HEK293T (cell line): ENCODE data around the gene MAIP1.

ENCODE experiments used
- ARNT ChIP-seq: fragments of 450-650 bp; IDR thresholded peaks from 2 replicates; pipeline ENCODE4 v1.6.1; 2017; ENCODE audit warnings: mild to moderate bottlenecking
- BHLHE40 ChIP-seq: fragments of 450-650 bp; IDR thresholded peaks from 2 replicates; pipeline ENCODE4 v1.6.1; 2016; ENCODE audit warnings: mild to moderate bottlenecking, moderate library complexity, borderline replicate concordance
- CTBP1 ChIP-seq: fragments of 450-650 bp; IDR thresholded peaks from 2 replicates; pipeline ENCODE4 v1.6.1; 2016; ENCODE audit warnings: borderline replicate concordance
- FOXA1 ChIP-seq: fragments of 450-650 bp; IDR thresholded peaks from 2 replicates; pipeline ENCODE4 v1.6.1; 2016; ENCODE audit warnings: mild to moderate bottlenecking
- FOXM1 ChIP-seq: fragments of 450-650 bp; IDR thresholded peaks from 2 replicates; pipeline ENCODE4 v1.6.1; 2017; ENCODE audit warnings: mild to moderate bottlenecking, borderline replicate concordance
- HDGF ChIP-seq: fragments of 450-650 bp; IDR thresholded peaks from 2 replicates; pipeline ENCODE4 v1.6.1; 2017; ENCODE audit warnings: antibody characterized with exemption, borderline replicate concordance
- SP1 ChIP-seq: fragments of 450-650 bp; IDR thresholded peaks from 2 replicates; pipeline ENCODE4 v1.6.1; 2017
- SUZ12 ChIP-seq: fragments of 450-650 bp; IDR thresholded peaks from 2 replicates; pipeline ENCODE4 v1.6.1; 2016; ENCODE audit warnings: mild to moderate bottlenecking

DNA sequence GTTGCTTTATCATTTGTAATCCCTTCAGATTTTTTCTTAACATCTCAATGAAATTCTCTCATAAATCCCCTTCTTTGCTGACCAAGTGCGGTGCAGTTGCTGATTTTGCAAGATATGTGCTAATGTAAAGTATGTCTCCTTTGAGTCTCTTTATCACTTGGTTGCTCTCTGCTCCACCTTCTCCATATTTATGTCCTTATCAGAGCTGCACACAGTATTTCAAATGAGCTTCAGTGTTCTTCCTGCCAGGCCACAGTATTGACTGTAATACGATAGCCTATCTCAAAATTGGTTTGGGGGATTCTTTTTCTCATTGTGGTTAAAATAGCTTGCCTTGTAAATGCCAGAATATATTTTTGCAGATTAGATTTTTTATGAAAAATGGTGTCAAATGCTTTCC, 32.2 kb downstream of the MAIP1 start:
- no peak for TF ChIP-seq HDGF
- no peak for TF ChIP-seq BHLHE40
- TF ChIP-seq SP1: no peak
- no peak for TF ChIP-seq ARNT
- no peak for TF ChIP-seq SUZ12
- no peak for TF ChIP-seq FOXM1
- no peak for TF ChIP-seq CTBP1
- no peak for TF ChIP-seq FOXA1
